ENCODE data around the gene MAML1.

The MAML1 gene

GRCh38 chr5:179825655-179826182 is 93.1 kb downstream of the MAML1 start:
- DNase-seq, result no peak

Measured in NCI-H748 treated with DMSO at 0.1 percent for 48 hours (cell line).